ENCODE results near the gene RFX5.

RFX5 gene

DNA sequence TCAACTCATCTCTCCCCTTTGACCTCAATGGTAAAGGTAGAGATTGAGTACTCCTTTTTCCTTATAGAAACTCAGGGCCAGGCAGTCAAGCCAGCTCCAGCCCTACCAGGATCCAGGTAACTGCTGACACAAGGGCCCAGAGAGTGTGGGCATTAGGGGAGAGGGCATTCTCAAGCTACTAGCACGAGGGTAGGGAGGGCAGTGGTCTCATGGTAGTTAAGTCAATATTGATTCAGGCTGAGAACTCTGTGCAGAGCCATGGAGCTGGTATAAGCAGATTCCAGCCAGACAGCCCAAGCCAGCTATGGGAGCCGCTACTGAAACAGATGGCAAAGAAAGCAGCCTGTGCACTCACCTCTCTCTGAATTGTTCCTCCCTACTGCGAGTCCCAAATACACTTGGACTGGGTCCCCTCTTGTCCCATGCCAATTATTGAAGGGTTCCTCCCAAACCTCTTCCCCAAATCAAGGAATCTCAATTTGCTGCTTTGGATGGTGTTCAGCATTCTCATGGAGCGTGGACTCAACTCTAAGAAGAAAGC, 22.6 kb downstream of the RFX5 start:
- no peak for DNase-seq (ENCODE audit: low spot score in 2 of 2)
- H3K4me3 ChIP-seq, result no peak overlapping the region
- in situ Hi-C loops (cut with MboI; ENCODE audit: low sequenced_read_pairs), result no loop called here
- no peaks in the 10 kb centered on the region for H3K9me3 ChIP-seq
- H3K4me1 ChIP-seq, result peaks cover 9% of the 10 kb centered on the region
- H3K27me3 ChIP-seq (ENCODE audit: low read depth), result no peaks in the 10 kb centered on the region
- peaks cover 35% of the 10 kb centered on the region for H3K36me3 ChIP-seq (replicated peaks)

DNA sequence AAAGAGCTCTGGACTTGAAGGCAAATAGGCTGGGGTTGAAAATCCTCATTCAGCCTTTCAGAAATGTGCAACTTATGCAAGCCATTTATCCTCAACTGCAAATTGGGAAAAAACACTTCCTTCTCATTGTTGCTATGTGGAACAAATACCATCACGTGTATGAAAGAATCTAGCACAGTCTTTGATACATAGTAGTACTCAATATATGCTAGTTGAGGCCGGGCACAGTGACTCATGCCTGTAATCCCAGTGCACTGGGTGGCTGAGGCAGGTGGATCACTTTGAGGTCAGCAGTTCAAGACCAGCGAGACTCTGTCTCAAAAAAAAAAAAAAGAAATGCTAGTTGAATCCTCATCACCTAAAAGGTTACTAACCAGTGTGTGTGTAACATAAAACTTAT, 28.1 kb downstream of the RFX5 start:
- in situ Hi-C loops (cut with MboI; ENCODE audit: low sequenced_read_pairs), result no loop called here
- Histone ChIP-seq H3K27me3 (ENCODE audit: low read depth) (no peaks in the 10 kb centered on the region), H3K4me1 (no peaks in the 10 kb centered on the region), H3K9me3 (no peaks in the 10 kb centered on the region), H3K4me3 (no peak overlapping the region), H3K36me3 (replicated peaks) (peaks cover 40% of the 10 kb centered on the region)
- DNase-seq (ENCODE audit: low spot score in 2 of 2), result no peak

DNA sequence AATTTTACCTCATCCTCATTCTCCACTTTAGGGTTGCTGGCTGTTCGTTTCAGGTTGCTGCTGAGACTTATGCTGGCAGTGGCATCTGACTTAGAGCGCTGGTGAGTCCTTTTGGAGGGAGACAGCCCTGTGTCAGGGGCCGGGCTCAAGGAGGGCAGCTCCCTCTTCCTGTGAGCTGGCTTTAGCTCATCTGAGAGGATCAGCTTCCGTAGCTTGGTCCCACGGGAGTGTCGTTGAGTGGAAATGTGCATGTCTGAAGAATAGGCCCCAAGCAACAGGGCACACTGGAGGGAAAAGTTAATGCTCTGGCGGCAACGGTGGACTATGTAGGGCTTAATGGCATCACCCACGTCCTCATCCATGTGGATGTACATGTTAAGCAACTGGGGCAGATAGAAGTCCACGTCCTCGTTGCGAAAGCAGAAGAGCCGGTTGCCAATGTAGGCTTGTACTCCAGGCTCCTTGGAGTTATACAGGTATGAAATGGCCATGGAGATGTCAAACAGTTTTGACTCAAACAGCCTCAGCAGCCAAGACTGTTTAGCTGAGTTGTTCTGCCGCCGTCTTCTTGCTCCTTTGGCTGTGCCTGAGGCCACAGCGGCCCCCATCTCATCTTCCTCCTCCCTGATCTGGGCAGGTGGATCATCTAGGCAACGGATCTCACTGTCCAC, 31.4 kb downstream of the RFX5 start:
- Histone ChIP-seq H3K4me1 (no peaks in the 10 kb centered on the region), H3K4me3 (no peak overlapping the region), H3K36me3 (replicated peaks) (peaks cover 41% of the 10 kb centered on the region), H3K9me3 (no peaks in the 10 kb centered on the region), H3K27me3 (ENCODE audit: low read depth) (no peaks in the 10 kb centered on the region)
- in situ Hi-C loops (cut with MboI; ENCODE audit: low sequenced_read_pairs), result no loop called here
- DNase-seq (ENCODE audit: low spot score in 2 of 2), result no peak

DNA sequence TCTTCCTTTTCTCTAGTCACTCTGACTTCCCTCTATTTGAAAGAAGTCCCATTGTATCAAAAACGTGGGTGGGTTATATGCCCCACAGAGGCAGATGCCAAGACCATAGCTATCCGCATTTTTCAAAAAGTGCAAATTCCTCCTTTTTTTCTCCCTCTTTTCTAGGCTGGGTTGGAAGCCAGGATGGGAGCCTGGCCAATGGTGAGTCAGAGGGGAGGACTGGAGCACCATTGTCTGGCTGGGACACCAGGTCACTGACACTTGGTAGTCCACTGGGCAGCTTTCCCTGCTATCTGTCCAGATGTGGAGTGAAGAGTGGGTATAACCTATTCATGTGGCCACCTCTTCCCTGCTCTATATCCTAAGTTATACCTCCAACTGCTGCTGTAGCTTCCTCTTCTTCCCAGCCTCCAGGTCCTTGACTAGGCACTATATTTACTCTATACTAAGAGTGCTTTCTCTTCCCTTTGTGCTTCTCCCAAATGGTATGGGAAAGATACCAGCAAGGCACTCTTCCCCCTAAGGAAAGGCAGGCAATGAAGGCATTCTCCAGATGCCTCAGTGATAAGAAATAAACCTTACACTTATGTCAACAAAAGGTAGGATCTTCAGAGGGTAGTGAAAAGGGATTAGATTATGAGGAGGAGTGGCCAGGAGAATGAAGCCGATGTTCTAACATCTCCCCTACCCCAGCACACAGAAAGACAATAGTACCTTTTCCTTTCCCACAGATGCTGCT, 32.7 kb downstream of the RFX5 start:
- no peak overlapping the region for H3K4me3 ChIP-seq

DNA sequence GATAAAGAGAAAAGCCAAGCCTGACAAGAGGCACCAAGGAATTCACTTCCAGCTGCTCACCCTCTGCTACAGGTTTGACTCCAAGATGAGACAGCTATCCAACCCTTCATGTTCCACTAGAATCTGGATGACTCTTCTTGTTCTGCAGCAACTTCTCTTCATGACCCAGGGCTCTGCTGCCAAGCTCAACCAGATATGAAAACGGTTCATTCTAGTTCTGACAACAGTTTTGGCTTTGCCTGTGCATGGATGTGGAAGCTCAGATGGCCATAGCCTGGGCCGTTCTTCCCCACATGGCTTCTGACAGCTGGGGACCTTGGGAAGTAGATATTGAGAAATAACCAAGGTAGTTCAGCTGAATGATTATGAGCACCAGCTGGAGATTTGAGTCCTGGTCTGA, 33.6 kb downstream of the RFX5 start:
- no peaks in the 10 kb centered on the region for H3K4me1 ChIP-seq
- H3K36me3 ChIP-seq (replicated peaks), result peaks cover 38% of the 10 kb centered on the region
- no peaks in the 10 kb centered on the region for H3K9me3 ChIP-seq
- no peaks in the 10 kb centered on the region for H3K27me3 ChIP-seq (ENCODE audit: low read depth)
- no peak for DNase-seq (ENCODE audit: low spot score in 2 of 2)
- in situ Hi-C loops (cut with MboI; ENCODE audit: low sequenced_read_pairs), result no loop called here
- H3K4me3 ChIP-seq, result no peak overlapping the region

More for the DNA sequence above, 32.7 kb downstream of the RFX5 start:
- Histone ChIP-seq H3K4me1 (no peaks in the 10 kb centered on the region), H3K27me3 (ENCODE audit: low read depth) (no peaks in the 10 kb centered on the region), H3K9me3 (no peaks in the 10 kb centered on the region), H3K36me3 (replicated peaks) (peaks cover 34% of the 10 kb centered on the region)
- in situ Hi-C loops (cut with MboI; ENCODE audit: low sequenced_read_pairs), result no loop called here
- no peak for DNase-seq (ENCODE audit: low spot score in 2 of 2)

DNA sequence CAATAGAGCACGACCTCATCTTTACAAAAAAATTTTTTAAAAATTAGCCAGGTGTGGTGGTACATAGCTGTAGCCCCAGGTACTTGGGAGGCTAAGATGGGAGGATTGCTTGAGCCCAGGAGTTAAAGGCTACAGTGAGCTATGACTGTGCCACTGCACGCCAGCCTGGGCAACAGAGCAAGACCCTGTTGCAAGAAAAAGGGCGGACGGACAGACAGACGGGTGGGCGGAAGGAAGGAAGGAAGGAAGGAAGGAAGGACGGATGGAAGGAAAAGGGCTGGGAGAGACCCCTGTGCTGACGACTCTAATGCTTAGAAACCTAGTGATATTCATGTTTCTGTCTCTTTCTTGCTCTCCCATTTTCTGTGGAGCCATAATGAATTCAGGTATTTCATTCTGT, 34.2 kb downstream of the RFX5 start:
- in situ Hi-C loops (cut with MboI; ENCODE audit: low sequenced_read_pairs), result no loop called here
- H3K36me3 ChIP-seq (replicated peaks), result peaks cover 45% of the 10 kb centered on the region
- H3K27me3 ChIP-seq (ENCODE audit: low read depth), result no peaks in the 10 kb centered on the region
- no peaks in the 10 kb centered on the region for H3K4me1 ChIP-seq
- H3K4me3 ChIP-seq, result no peak overlapping the region
- H3K9me3 ChIP-seq, result no peaks in the 10 kb centered on the region
- no peak for DNase-seq (ENCODE audit: low spot score in 2 of 2)

DNA sequence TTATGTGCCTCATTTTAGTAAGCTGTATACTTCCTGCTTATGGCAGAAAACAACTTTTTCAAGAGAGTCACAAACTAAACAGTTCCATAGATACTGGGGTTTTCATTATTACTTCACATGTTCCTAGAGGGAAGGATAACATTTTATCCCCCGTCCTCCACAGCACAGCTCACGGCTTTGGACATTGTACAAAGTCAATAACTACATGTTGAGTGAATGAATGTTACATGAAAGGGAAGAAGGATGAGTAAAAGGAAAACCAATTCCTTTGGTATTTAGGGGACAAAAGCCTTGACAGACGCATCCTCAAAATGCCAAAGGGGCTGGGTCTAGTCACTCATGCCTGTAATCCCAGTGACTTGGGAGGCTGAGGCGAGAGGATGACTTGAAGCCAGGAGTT, 34.6 kb downstream of the RFX5 start:
- Histone ChIP-seq H3K27me3 (ENCODE audit: low read depth) (no peaks in the 10 kb centered on the region), H3K4me3 (no peak overlapping the region), H3K36me3 (replicated peaks) (peaks cover 49% of the 10 kb centered on the region), H3K9me3 (no peaks in the 10 kb centered on the region), H3K4me1 (no peaks in the 10 kb centered on the region)
- in situ Hi-C loops (cut with MboI; ENCODE audit: low sequenced_read_pairs), result no loop called here
- no peak for DNase-seq (ENCODE audit: low spot score in 2 of 2)

DNA sequence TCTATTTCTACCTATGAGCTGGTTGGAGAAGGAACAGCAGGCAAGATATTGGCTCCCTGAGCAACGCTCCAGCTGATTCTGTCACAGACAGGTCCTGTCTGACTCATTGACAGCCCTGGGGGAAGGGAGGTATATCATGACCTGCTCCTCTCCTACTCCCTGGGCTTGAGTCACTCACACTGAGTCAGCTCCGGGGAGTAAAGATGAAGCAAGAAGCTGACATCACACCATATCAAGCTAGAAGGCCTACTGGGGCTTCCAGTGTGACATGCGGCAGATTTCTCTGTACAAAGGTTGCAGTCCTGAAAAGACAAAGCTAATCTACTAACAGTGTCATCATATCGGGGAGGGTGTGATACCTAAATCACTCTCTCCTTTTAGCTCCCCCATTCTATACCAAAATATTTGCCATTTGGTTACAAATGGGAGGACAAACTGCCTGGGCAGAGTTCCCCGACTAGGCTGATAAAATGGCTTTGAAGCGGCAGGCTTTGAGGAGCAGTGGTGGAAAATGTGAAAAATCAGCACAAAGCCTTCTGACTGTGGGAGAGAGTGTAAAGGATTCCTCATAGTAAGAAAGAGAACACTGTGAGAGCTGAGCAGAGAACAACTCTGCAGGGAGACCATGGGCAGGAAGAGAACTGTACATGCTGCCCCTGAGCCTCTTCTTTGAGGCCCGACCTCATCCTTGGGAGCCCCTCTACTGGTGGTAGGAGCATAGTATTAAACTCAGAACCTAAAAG, 35.3 kb downstream of the RFX5 start:
- in situ Hi-C loops (cut with MboI; ENCODE audit: low sequenced_read_pairs), result no loop called here
- H3K4me1 ChIP-seq, result no peaks in the 10 kb centered on the region

DNA sequence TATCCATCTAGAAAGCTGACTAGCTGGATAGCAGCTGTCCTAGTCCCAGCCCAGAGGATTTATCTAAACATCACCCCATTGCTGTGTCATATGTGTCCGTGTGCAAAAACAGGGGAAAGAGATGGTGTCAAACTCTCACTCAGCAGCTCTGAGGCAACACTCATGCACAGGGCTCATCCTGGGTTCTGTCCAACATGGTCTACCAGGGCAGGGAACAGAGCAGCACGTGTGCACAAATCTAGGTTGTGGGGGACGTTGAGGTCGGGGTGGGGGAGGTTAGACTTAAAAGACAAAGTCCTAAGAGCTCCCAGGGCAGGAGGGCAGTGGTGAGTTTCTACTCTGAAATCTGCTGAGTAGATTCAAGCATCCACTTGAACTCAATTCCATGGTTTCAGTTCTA, 36.0 kb downstream of the RFX5 start:
- H3K27me3 ChIP-seq (ENCODE audit: low read depth), result no peaks in the 10 kb centered on the region
- in situ Hi-C loops (cut with MboI; ENCODE audit: low sequenced_read_pairs), result no loop called here
- no peaks in the 10 kb centered on the region for H3K4me1 ChIP-seq
- H3K4me3 ChIP-seq, result no peak overlapping the region
- DNase-seq (ENCODE audit: low spot score in 2 of 2), result no peak
- H3K9me3 ChIP-seq, result no peaks in the 10 kb centered on the region
- peaks cover 57% of the 10 kb centered on the region for H3K36me3 ChIP-seq (replicated peaks)

More for the DNA sequence above, 35.3 kb downstream of the RFX5 start:
- peaks cover 55% of the 10 kb centered on the region for H3K36me3 ChIP-seq (replicated peaks)
- DNase-seq (ENCODE audit: low spot score in 2 of 2), result no peak
- no peaks in the 10 kb centered on the region for H3K27me3 ChIP-seq (ENCODE audit: low read depth)
- H3K9me3 ChIP-seq, result no peaks in the 10 kb centered on the region
- H3K4me3 ChIP-seq, result no peak overlapping the region

DNA sequence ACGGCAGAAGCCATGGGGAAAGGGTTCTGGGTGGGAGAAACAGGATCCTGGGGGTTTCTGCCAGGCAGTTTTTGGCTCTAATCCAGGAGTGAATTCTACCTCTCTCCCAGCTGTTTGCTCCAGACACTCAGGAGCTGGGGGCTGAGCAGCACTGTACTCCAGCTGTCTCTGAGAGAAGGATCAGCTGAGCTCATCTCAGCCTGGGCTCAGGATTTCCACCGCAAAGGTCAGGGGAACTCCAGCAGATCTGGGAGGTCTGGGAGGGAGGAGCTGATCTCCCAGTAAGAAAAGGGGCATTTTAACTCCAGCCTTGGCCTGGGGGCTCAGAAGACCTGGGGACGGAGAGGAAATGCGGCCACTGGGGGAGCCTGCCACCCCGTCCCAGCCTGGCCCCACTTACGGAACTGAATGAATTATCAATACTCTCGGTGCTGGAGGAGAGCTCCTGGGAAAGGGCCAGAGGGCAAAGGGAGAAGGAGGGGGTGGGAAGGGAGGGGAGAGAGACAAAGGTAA, 37.2 kb downstream of the RFX5 start:
- in situ Hi-C loops (cut with MboI; ENCODE audit: low sequenced_read_pairs), result no loop called here
- no peak for DNase-seq (ENCODE audit: low spot score in 2 of 2)
- H3K4me3 ChIP-seq, result no peak overlapping the region
- H3K9me3 ChIP-seq, result no peaks in the 10 kb centered on the region
- no peaks in the 10 kb centered on the region for H3K4me1 ChIP-seq
- no peaks in the 10 kb centered on the region for H3K27me3 ChIP-seq (ENCODE audit: low read depth)
- peaks cover 61% of the 10 kb centered on the region for H3K36me3 ChIP-seq (replicated peaks)

DNA sequence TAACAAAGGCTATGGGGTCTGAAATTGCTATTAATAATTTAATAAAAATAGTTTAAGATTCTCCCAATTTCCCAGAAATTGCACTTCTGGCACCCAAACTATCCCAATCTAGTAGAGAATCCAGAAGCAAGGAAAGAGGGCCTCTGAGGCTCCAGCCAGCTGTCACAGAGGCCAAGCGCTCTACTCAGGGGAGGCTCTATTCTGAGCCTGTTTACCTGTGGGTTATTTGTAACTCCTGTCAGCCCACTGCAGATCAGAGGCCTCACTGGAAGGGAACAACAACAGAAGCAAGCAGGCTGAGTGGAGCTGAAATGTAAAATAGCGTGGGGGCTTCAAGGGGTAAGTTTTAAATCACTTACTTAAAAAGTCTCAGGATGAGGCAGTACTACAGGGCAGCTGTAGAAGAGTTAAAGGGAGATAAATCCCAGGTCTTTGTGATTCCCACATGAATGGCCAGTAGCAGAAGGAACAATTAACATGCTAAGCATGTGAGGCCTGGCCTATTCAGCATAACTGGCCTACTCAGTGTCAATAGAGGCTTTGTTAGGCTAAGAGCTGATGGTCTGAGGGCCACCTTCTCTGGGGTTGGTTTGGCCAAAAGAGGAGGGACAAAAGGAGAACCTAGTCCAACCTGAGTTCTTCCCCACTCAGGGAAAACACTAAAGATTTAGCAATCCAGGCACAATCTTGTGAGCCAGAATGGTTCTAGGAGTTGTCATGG, 52.1 kb downstream of the RFX5 start:
- Histone ChIP-seq H3K9me3 (no peaks in the 10 kb centered on the region), H3K4me3 (no peak overlapping the region), H3K27me3 (ENCODE audit: low read depth) (no peaks in the 10 kb centered on the region), H3K4me1 (peaks cover 10% of the 10 kb centered on the region), H3K36me3 (replicated peaks) (peaks cover 80% of the 10 kb centered on the region)
- peak; percentile 57 to 64 for DNase-seq (ENCODE audit: low spot score in 2 of 2)
- in situ Hi-C loops (cut with MboI; ENCODE audit: low sequenced_read_pairs), result no loop called here

DNA sequence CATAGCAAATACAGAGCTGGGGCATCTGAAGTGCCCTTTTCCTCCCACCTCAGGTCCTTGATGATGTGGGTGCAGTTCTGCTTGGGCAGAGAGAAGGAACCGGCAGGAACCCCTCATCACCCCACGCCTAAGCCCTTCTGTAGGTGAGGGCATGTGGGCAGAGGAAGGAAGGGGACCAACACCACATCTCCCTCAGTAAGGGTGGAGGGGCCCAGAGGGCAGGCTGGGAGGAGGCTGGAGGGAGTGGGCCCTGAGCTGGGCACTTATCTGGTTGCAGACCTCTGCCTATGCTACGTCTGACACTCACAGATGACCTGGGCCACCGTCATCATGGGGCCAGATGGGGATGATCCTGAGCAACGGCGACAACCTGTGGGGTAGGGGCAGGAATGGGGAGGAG, 54.0 kb downstream of the RFX5 start:
- Histone ChIP-seq H3K4me1 (peaks cover 10% of the 10 kb centered on the region), H3K4me3 (no peak overlapping the region), H3K27me3 (ENCODE audit: low read depth) (no peaks in the 10 kb centered on the region), H3K9me3 (no peaks in the 10 kb centered on the region), H3K36me3 (replicated peaks) (peaks cover 80% of the 10 kb centered on the region)
- in situ Hi-C loops (cut with MboI; ENCODE audit: low sequenced_read_pairs), result no loop called here
- no peak for DNase-seq (ENCODE audit: low spot score in 2 of 2)

DNA sequence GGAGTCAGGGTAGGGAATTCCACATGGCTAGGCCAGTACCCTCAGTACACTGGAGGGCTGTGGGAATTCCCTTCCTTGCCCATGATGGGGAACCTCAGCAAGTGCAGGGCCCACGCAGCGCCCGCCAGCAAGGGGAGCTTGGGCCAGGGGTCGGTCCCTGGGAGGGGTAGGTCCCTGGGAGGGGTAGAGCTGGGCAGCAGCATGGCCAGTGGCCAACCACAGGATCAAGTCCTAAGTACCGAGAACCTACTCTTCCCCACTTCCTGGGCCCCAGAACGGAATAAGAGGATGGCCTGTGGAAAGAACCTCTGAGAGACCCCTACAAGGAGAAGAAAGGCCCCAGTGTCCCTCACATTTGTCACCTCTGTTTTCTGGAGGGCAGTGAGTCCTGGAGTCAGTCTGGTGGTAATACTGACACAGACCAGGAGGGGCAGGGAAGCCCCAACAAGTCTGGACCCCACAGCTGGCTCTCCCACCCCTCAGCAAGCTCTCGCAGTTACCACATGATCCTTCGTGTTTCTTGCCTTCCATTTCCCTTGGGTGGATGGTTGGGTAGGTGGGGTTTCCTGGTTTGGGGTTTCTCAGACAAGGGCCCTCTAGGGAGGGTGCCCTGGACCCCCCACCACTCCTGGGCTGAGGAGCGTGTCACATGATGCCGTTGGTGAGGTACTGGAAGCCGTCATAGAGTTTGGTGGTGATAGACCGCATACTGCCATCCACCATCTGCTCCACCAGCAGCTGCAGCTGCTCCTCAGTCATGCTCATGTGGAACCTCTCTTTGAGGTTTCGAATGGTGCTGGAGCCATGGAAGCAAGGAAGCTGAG, 54.6 kb downstream of the RFX5 start:
- in situ Hi-C loops (cut with MboI; ENCODE audit: low sequenced_read_pairs), result no loop called here
- Histone ChIP-seq H3K4me1 (peaks cover 10% of the 10 kb centered on the region), H3K36me3 (replicated peaks) (peaks cover 82% of the 10 kb centered on the region), H3K9me3 (no peaks in the 10 kb centered on the region), H3K27me3 (ENCODE audit: low read depth) (no peaks in the 10 kb centered on the region), H3K4me3 (no peak overlapping the region)
- DNase-seq (ENCODE audit: low spot score in 2 of 2), result no peak
